GM18861 (cell line): ENCODE measurements around the gene PTDSS2.
"Not testable (repeated sequence)": the region's sequence is repeated elsewhere in the genome, so short reads cannot be mapped to it uniquely, and the experiment has no call there.

Source experiments
- ATAC-seq: cut with Tn5 transposase; IDR thresholded peaks from one replicate; pipeline ENCODE4 v1.9.1; 2021; ENCODE audit not compliant: unreplicated experiment

Gene PTDSS2

DNA sequence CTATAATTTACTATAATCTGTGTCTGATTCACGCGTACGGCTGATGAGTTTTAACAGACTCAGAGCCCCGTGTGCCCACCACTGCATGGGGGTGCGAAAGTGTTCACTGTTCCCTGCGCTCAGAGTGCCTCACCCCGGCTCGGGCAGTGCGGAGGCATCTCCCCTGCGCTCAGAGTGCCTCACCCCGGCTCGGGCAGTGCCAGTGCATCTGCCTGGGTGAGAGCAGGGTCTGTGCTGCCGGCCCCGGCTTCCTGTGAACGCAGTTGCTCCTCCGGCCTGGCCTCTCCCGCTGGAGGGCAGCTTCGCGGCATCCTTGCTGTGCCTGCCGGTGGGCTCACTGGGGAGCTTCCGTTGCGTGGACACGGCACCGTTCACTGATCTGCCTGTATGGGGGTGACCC lies 14.2 kb downstream of the PTDSS2 start:
- ATAC-seq = no peak

GRCh38 chr11:465896-466530 lies 15.9 kb downstream of the PTDSS2 start:
- no peak for ATAC-seq

DNA sequence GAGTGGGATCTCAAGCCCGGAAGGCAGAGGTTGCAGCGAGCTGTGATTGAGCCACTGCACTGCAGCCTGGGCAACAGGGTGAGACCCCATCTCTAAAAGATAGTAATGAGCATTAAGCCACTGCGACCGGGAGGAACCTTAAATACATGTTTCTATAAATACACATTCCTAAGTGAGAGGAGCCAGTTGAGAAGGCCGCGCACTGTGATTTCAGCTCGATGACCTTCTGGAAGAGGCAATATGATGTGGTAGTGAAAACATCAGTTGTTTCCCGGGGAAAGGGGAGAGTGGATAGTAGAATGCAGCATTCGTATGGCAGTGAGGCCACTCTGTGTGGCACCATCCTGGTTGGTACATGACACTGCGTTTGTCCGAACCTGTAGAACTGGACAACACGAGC lies 18.0 kb downstream of the PTDSS2 start:
- ATAC-seq = no peak

GRCh38 chr11:468493-468892 lies 18.4 kb downstream of the PTDSS2 start:
- no peak for ATAC-seq

GRCh38 chr11:469026-469683 lies 19.1 kb downstream of the PTDSS2 start:
- not testable (repeated sequence) for ATAC-seq

DNA sequence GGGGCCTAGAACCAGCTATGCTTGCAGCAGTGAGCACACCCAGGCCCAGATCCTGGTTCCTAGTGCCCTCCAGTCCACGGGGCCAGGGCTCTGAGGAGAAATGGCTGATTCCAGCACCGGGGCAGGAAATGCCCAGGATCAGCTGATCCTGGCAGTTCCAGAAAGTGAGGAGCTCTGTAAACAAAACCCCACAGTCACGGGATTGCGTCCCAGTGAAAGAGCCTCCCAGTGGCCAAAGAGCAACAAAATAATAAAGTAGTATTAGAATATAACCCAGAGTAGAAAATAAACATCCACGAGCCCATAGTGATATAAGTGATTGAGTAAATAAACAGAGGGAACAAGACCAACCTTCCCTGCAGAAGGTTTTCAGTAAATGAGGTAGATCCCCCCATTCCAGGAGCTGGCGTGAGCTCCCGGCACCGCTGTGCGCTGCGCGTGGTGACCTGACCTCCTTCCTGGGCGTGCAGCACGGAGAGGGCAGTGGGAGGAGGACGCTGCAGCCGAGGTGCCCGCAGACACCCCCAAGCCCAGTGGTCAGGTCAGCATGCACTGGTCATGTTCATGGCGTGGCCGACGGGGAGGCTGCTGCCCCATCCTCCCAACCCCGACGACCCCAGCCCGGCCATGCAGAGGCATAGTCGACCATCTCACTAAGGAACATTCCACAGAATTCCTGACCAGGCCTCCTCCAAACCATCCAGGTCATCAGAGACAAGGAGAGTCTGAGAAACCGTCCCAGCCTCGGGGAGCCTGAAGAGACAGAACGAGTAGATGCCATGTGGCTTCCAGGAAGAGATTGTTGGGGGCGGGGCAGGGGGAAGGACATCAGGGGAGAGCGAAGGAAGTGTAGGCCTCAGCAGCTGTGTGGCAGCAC lies 19.8 kb downstream of the PTDSS2 start:
- ATAC-seq = no peak

- no peak for ATAC-seq
These were observed 21.5 kb downstream of the PTDSS2 start for GRCh38 chr11:471468-472145.

DNA sequence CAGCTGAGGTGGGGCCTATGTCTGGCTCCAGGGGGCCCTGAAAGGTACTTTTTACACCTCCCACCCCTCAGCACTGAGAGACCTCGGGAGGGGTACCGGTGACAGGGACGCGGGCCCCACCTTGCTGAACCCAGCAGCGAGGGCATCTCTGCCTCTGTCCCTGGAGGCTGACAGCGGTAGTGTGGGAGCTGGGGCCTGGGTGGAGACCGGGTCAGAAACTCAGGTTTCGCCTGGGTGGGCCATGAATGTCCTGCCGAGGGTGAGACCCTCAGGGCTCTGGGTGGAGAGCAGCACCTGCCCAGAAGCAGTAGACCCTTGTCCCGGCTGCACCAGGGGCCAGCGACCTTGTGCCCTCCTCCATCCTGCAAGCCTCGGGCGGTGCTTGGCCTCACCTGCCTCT lies 22.2 kb downstream of the PTDSS2 start:
- ATAC-seq = no peak

GRCh38 chr11:472816-473215 lies 22.7 kb downstream of the PTDSS2 start:
- no peak for ATAC-seq

- ATAC-seq = no peak
These were observed 23.3 kb downstream of the PTDSS2 start for GRCh38 chr11:473415-473814.

GRCh38 chr11:473962-474785 lies 24.1 kb downstream of the PTDSS2 start:
- ATAC-seq = no peak

DNA sequence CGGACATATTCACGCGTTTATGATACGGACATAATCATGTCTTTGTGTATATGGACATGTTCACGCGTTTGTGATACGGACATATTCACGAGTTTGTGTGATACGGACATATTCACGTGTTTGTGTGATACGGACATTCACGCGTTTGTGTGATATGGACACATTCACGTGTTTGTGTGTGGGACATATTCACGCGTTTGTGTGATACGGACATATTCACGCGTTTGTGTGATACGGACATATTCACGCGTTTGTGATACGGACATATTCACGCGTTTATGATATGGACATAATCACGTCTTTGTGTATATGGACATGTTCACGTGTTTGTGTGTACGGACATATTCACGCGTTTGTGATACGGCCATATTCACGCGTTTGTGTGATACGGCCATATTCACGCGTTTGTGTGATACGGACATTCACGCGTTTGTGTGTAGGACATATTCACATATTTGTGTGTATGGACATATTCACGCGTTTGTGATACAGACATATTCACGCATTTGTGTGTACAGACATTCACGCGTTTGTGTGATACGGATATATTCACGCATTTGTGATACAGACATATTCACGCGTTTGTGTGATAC lies 24.9 kb downstream of the PTDSS2 start:
- ATAC-seq = no peak

GRCh38 chr11:475941-476340 lies 25.9 kb downstream of the PTDSS2 start:
- no peak for ATAC-seq

DNA sequence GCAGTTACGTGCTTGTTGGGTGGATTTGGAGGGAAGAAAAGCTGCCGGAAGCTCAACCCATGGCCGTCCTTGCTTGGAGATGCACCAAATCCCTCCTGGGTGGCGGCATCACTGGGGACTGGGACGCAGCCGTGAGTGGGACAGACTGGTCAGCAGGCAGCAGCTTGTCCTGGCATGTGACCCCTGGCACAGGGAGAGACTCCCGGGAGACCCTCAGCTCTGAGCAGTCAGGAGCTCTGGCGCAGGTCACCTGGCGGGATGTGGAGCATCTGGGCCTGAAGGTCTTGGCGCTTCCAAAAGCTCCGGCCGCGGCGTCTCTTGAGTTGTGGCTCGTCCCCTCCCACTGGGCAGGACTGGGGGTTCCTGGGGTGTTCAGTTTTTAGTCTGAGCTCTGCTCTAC lies 26.3 kb downstream of the PTDSS2 start:
- ATAC-seq = no peak

DNA sequence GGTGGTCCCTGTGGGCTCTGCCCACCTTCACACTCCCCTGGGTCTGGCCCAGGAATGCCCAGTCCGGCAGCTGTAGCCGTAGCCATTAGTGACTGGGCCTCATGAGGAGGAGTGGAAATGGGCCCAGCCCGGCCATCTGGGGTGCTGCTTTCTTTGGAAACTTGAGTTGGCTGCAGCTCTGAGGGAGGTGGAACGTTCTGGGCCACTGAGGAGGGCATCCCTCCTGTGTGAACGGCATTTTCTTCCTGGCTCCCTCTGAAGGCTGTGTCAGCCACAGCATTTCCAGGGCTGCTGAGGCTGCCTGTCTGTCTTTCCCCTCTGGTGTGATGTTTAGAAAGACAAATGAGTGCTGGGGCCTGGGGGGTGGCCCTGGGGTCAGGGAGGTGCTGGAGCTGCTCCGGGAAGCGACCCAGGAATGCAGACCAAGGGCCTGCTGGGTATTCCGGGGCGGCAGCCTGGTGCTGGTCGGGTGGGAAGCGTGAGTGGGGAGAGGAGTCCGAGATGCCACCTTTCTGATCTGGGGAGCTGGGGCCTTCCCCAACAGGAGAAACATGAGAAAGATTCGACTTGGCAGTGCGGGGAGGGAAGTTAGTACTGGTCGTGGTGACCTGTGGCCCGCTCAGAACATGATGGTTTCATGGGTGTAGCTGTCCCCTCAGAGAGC lies 27.1 kb downstream of the PTDSS2 start:
- no peak for ATAC-seq

DNA sequence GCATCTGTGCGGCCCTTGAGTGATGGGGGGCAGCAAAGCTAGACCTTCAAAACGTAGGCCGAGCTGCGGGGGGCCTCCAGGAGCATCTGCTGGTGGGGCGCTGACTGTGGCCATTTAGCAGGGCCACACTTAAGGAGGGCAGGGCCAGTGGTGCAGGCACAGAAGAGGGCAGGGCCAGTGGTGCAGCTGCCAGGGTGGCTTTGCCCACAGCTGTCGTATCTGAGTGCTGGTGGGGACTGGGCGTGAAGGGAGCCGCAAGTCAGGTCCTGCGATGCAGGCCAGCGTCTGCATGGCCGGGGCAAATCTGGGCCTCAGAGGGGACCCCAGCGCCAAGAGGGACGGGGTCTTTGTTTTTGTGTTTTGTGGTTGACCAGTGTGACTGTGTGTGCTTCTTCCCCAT lies 29.2 kb downstream of the PTDSS2 start:
- ATAC-seq = no peak

DNA sequence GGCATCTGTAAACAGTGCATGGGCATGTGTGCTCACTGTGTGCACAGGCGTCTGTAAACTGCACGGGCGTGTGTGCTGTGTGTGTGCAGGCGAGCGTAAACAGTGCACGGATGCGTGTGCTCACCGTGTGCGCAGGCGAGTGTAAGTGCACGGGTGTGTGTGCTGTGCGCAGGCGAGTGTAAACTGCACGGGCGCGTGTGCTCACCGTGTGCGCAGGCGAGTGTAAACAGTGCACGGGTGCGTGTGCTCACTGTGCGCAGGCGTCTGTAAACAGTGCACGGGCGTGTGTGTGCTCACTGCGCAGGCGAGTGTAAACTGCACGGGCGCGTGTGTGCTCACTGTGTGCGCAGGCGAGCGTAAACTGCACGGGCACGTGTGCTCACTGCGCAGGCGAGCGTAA lies 34.5 kb downstream of the PTDSS2 start:
- ATAC-seq = no peak

DNA sequence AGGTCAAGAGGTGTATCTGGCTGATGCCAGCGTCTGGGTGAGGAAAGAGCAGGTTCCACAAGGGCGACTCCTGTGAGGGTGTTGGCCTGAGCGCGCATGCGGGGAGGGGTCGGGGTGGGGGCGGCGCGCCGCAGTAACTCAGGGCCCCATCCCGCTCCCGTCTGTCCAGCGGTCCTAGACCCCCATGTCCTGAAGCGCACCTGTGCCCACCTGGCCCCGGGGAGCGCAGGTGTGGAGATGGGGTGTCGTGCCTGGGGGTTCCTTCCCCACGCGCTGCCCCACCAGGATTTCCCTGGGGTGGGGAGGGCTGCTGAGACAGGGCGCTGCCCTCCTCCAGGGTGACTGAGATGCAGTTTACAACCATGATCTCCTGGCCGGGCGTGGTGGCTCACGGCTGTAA lies 36.1 kb downstream of the PTDSS2 start:
- no peak for ATAC-seq

- no peak for ATAC-seq
These were observed 37.5 kb downstream of the PTDSS2 start for GRCh38 chr11:487571-488021.

DNA sequence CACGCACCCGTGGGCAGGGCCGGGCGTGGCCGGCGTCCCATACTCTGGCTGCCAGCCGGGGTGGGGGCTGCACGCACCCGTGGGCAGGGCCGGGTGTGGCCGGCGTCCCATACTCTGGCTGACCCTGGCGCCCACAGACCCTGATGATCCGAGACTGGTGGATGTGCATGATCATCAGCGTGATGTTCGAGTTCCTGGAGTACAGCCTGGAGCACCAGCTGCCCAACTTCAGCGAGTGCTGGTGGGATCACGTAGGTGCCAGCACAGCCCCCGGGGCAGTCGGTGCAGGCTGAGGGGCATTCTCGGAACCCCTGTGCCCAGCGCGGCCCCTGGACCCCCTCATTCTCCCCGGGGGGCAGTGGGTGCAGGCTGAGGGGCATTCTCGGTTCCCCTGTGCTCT lies 38.0 kb downstream of the PTDSS2 start:
- ATAC-seq = no peak
